Glutamatergic neuron (in vitro differentiated cells): ENCODE results near the gene NOX3. TPM values are rescaled to one million over a fixed set of nuclear protein-coding genes. Genes with fewer than 3 reads are reported as not detected.

Source experiments
- DNase-seq: peaks from one replicate; pipeline ENCODE4 v3.0.0; 2022
- H3K27ac Mint-ChIP-seq: one replicate; pipeline ENCODE4 v1.8.0; 2020; ENCODE audit warnings: mild to moderate bottlenecking, mixed read lengths, inconsistent platforms; ENCODE audit not compliant: unreplicated experiment
- H3K27me3 Mint-ChIP-seq: one replicate; pipeline ENCODE4 v1.8.0; 2020; ENCODE audit warnings: mild to moderate bottlenecking, moderate library complexity, mixed read lengths, inconsistent platforms; ENCODE audit not compliant: unreplicated experiment
- H3K36me3 Mint-ChIP-seq: one replicate; pipeline ENCODE4 v1.8.0; 2020; ENCODE audit warnings: mild to moderate bottlenecking, mixed read lengths, inconsistent platforms; ENCODE audit not compliant: unreplicated experiment
- H3K4me1 Mint-ChIP-seq: one replicate; pipeline ENCODE4 v1.8.0; 2020; ENCODE audit warnings: mild to moderate bottlenecking, low read depth, mixed read lengths, inconsistent platforms; ENCODE audit not compliant: unreplicated experiment
- H3K4me3 Mint-ChIP-seq: one replicate; pipeline ENCODE4 v1.8.0; 2020; ENCODE audit warnings: mild to moderate bottlenecking, mixed read lengths, inconsistent platforms; ENCODE audit not compliant: unreplicated experiment
- H3K9me3 Mint-ChIP-seq: one replicate; pipeline ENCODE4 v1.8.0; 2020; ENCODE audit warnings: mild to moderate bottlenecking, moderate library complexity, mixed read lengths, inconsistent platforms; ENCODE audit not compliant: unreplicated experiment
- CTCF ChIP-seq: fragments of 200-600 bp; sonication (generic); IDR thresholded peaks from one replicate; pipeline ENCODE4 v1.5.0; 2021; ENCODE audit not compliant: partially characterized antibody, unreplicated experiment
- total RNA-seq: library from RNA; stranded (reverse); fragmentation: NEBNext Ultra II Directional; extraction: Animal tissue kit (Norgen Biotek cat#: 25700); gene quantifications from one replicate; pipeline ENCODE4 v1.2.1, GENCODE V29; 2021; ENCODE audit not compliant: unreplicated experiment

NOX3 gene
- total RNA-seq, 1 donor from 2014 or later: not detected

DNA sequence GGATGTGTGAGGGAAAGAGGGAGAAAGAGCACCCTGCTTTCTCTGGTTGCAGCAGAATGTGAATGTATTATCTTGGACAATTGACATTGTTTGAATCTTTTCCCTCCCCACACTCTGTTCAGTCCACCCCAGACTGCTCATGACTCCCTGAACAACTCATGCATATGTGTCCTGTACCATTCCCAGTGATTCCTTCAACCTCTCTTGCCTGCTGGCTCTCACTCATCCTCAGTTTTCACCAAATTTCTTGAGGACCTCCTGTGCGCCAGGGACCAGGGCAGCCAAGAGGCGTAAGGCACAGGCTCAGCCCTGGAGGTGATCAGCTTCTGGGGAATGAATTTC, 5.4 kb downstream of the NOX3 start:
- Mint-ChIP-seq H3K4me1 (peaks cover 10% of the 10 kb centered on the region), H3K27me3 (no peaks in the 10 kb centered on the region), H3K27ac (no peak overlapping the region), H3K36me3 (no peaks in the 10 kb centered on the region), H3K9me3 (no peaks in the 10 kb centered on the region), H3K4me3 (no peak overlapping the region)
- no peak for DNase-seq
- no peak for TF ChIP-seq CTCF

DNA sequence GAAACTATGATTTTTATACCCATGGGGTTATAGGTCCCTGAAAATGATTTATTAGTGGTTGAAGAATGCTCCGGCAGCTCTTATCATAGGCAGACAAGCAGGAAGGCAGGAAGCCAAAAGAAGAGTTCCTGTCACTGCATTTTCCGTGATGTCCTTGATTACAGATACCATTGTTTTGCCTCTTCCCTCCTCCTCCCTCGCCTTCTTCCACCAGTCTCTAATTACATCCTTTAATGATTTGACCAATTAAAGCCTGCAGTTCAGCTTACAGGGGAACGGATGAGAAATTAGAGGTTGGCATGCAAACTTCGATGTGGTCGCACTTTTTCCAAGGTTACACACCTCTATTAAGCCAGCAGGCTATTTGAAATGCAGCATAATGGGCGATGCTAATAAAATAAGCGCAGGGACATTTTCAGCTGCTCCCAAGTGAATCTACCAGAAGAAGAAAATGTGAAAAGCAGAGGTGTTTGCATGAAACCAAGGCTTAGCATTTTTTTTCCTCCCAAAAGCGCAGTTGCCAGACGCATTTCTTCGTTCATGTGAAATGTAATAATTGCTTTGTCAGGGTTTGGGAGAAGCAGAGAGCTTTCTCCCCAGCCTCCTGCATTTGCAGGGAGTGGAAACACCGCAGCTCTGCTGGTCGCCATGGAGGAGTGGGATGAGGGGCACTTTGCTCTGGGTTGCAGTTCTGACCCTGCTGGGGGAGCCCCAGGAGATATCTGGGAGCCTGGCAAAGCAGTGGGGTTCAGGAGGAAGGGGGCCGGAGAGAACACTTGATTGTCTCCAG, 6.0 kb downstream of the NOX3 start:
- no peak overlapping the region for H3K4me3 Mint-ChIP-seq
- no peaks in the 10 kb centered on the region for H3K36me3 Mint-ChIP-seq
- no peak overlapping the region for H3K27ac Mint-ChIP-seq
- H3K9me3 Mint-ChIP-seq: no peaks in the 10 kb centered on the region
- no peak for DNase-seq
- no peaks in the 10 kb centered on the region for H3K27me3 Mint-ChIP-seq
- no peak for TF ChIP-seq CTCF
- peaks cover 10% of the 10 kb centered on the region for H3K4me1 Mint-ChIP-seq

GRCh38 chr6:155448668-155449449, 6.8 kb downstream of the NOX3 start:
- Mint-ChIP-seq H3K27me3 (no peaks in the 10 kb centered on the region), H3K4me1 (peaks cover 10% of the 10 kb centered on the region), H3K27ac (no peak overlapping the region), H3K36me3 (no peaks in the 10 kb centered on the region), H3K4me3 (no peak overlapping the region), H3K9me3 (no peaks in the 10 kb centered on the region)
- DNase-seq: no peak
- TF ChIP-seq CTCF: no peak

GRCh38 chr6:155447949-155448348, 7.7 kb downstream of the NOX3 start:
- Mint-ChIP-seq H3K27ac (no peak overlapping the region), H3K4me3 (no peak overlapping the region), H3K4me1 (peaks cover 10% of the 10 kb centered on the region), H3K27me3 (no peaks in the 10 kb centered on the region), H3K36me3 (no peaks in the 10 kb centered on the region), H3K9me3 (no peaks in the 10 kb centered on the region)
- DNase-seq: no peak
- TF ChIP-seq CTCF: no peak
